Natural killer cell (primary cell): ENCODE measurements around the gene TBATA. TPM values are rescaled to one million over a fixed set of nuclear protein-coding genes. Genes with fewer than 3 reads are reported as not detected.

Experiments used
- ATAC-seq, 3 donors: fragments of 150-1000 bp in 2 of 3; fragments of 200-7000 bp in 1 of 3; cut with Tn5 transposase; 1 replicate in 1 of 3; 2 replicates in 2 of 3; pipeline ENCODE4 v1.10.0; 2021; ENCODE audit warnings: mild to moderate bottlenecking in 2 of 3, moderate library complexity in 2 of 3
- DNase-seq, 2 donors: peaks; one replicate each; pipeline versions ENCODE4 v3.0.0 to v3.0.0-alpha.2; 2013 to 2021; ENCODE audit warnings: mixed read lengths in 1 of 2
- H3K27ac ChIP-seq: one replicate; pipeline ENCODE4 v1.5.1; 2013; ENCODE audit warnings: mild to moderate bottlenecking, low read length
- H3K27me3 ChIP-seq: one replicate; pipeline ENCODE4 v1.6.1; 2013; ENCODE audit warnings: low read length; ENCODE audit not compliant: control insufficient read depth, insufficient read depth
- H3K36me3 ChIP-seq: one replicate; pipeline ENCODE4 v1.6.1; 2013; ENCODE audit warnings: low read length; ENCODE audit not compliant: control insufficient read depth, insufficient read depth
- H3K4me1 ChIP-seq: one replicate; pipeline ENCODE4 v1.6.1; 2013; ENCODE audit warnings: low read length; ENCODE audit not compliant: control insufficient read depth, insufficient read depth
- H3K4me3 ChIP-seq: one replicate; pipeline ENCODE4 v1.5.1; 2013; ENCODE audit warnings: low read length
- H3K9me3 ChIP-seq: one replicate; pipeline ENCODE4 v1.6.1; 2013; ENCODE audit warnings: low read length; ENCODE audit not compliant: control insufficient read depth, insufficient read depth
- H3K27ac Mint-ChIP-seq, 2 donors: one replicate each; pipeline ENCODE4 v1.8.0; 2022; ENCODE audit warnings: mild to moderate bottlenecking in 2 of 2, mixed read lengths in 2 of 2, moderate library complexity in 1 of 2
- H3K27me3 Mint-ChIP-seq, 2 donors: one replicate each; pipeline ENCODE4 v1.8.0; 2022; ENCODE audit warnings: low read depth in 2 of 2, mixed read lengths in 2 of 2
- H3K36me3 Mint-ChIP-seq: one replicate; pipeline ENCODE4 v1.8.0; 2022; ENCODE audit warnings: mixed read lengths
- H3K4me1 Mint-ChIP-seq, 2 donors: one replicate each; pipeline ENCODE4 v1.8.0; 2022; ENCODE audit warnings: mixed read lengths in 2 of 2
- H3K4me3 Mint-ChIP-seq: one replicate; pipeline ENCODE4 v1.8.0; 2022; ENCODE audit warnings: mild to moderate bottlenecking, moderate library complexity, mixed read lengths
- H3K9me3 Mint-ChIP-seq, 2 donors: one replicate each; pipeline ENCODE4 v1.8.0; 2022; ENCODE audit warnings: mixed read lengths in 2 of 2
- WGBS: methylation state at CpG from one replicate; pipeline ENCODE4 v1.1.7; 2013; ENCODE audit warnings: missing lambda C conversion rate; ENCODE audit not compliant: insufficient coverage; 5-methylcytosine and 5-hydroxymethylcytosine counted together
- intact Hi-C: fragments of 100-400 bp; cut with micrococcal nuclease; formaldehyde crosslinking; loops from one replicate; pipeline ENCODE4 v1.14.2; 2022
- total RNA-seq, 4 donors: library from RNA; stranded (reverse); fragments of 120-200 nt in 1 of 4; gene quantifications; one replicate each; pipeline versions ENCODE4 v1.2.3 to v1.2.4, GENCODE V29; 2013 to 2022
- TF ChIP-seq, protein P1 (sequence below): fragments of 200-600 bp; IDR thresholded peaks from one replicate; pipeline ENCODE4 v1.8.0; 2022; ENCODE audit warnings: antibody characterized with exemption

TBATA gene
- total RNA-seq, 3 donors from 2014 or later (not counting 1 experiment from before 2014, with no cell fraction given): 0.16 TPM; not detected in 2

- ATAC-seq: no peak
- H3K36me3 Mint-ChIP-seq: peaks cover 22% of the 10 kb centered on the region
- H3K27ac ChIP-seq: no peak overlapping the region
Measured at GRCh38 chr10:70833601-70834000, 48.4 kb upstream of the TBATA start.

GRCh38 chr10:70832852-70833528 is 47.8 kb upstream of the TBATA start:
- peaks cover 17% of the 10 kb centered on the region for H3K36me3 Mint-ChIP-seq

More at GRCh38 chr10:70833601-70834000, 48.4 kb upstream of the TBATA start:
- Histone ChIP-seq H3K4me1 (no peaks in the 10 kb centered on the region), H3K36me3 (peaks cover 2% of the 10 kb centered on the region), H3K27me3 (no peaks in the 10 kb centered on the region), H3K9me3 (no peaks in the 10 kb centered on the region), H3K4me3 (no peak overlapping the region)
- TF ChIP-seq, protein P1, sequence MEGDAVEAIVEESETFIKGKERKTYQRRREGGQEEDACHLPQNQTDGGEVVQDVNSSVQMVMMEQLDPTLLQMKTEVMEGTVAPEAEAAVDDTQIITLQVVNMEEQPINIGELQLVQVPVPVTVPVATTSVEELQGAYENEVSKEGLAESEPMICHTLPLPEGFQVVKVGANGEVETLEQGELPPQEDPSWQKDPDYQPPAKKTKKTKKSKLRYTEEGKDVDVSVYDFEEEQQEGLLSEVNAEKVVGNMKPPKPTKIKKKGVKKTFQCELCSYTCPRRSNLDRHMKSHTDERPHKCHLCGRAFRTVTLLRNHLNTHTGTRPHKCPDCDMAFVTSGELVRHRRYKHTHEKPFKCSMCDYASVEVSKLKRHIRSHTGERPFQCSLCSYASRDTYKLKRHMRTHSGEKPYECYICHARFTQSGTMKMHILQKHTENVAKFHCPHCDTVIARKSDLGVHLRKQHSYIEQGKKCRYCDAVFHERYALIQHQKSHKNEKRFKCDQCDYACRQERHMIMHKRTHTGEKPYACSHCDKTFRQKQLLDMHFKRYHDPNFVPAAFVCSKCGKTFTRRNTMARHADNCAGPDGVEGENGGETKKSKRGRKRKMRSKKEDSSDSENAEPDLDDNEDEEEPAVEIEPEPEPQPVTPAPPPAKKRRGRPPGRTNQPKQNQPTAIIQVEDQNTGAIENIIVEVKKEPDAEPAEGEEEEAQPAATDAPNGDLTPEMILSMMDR: no peak
- no peak overlapping the region for H3K27ac Mint-ChIP-seq
- H3K27me3 Mint-ChIP-seq: no peaks in the 10 kb centered on the region
- peaks cover 36 to 40% of the 10 kb centered on the region in 2 donors for H3K4me1 Mint-ChIP-seq
- intact Hi-C loops: no loop called here
- WGBS: 44% methylated on average over 2 of the region's 2 CpGs
- no peak for DNase-seq
- no peak overlapping the region for H3K4me3 Mint-ChIP-seq
- no peaks in the 10 kb centered on the region for H3K9me3 Mint-ChIP-seq

GRCh38 chr10:70832221-70832620 is 47.0 kb upstream of the TBATA start:
- TF ChIP-seq, protein P1: no peak
- intact Hi-C loops: no loop called here
- no peaks in the 10 kb centered on the region for H3K27me3 Mint-ChIP-seq
- H3K4me1 ChIP-seq: no peaks in the 10 kb centered on the region
- H3K27ac ChIP-seq: no peak overlapping the region
- WGBS: no CpG with 5 or more reads among the region's 3 CpGs
- no peak for DNase-seq
- H3K9me3 ChIP-seq: no peaks in the 10 kb centered on the region
- H3K27me3 ChIP-seq: no peaks in the 10 kb centered on the region
- peaks cover 28 to 32% of the 10 kb centered on the region in 2 donors for H3K4me1 Mint-ChIP-seq
- no peak overlapping the region for H3K4me3 Mint-ChIP-seq
- no peak for ATAC-seq
- H3K36me3 Mint-ChIP-seq: peaks cover 9% of the 10 kb centered on the region
- peaks cover 2% of the 10 kb centered on the region for H3K36me3 ChIP-seq
- no peak overlapping the region for H3K4me3 ChIP-seq
- H3K27ac Mint-ChIP-seq: no peak overlapping the region
- H3K9me3 Mint-ChIP-seq: no peaks in the 10 kb centered on the region

More at GRCh38 chr10:70832852-70833528, 47.8 kb upstream of the TBATA start:
- WGBS: 68% methylated on average over 2 of the region's 3 CpGs
- no peak overlapping the region for H3K27ac Mint-ChIP-seq
- H3K4me3 Mint-ChIP-seq: no peak overlapping the region
- H3K36me3 ChIP-seq: peaks cover 2% of the 10 kb centered on the region
- no peaks in the 10 kb centered on the region for H3K9me3 ChIP-seq
- TF ChIP-seq, protein P1: no peak
- no peaks in the 10 kb centered on the region for H3K27me3 Mint-ChIP-seq
- no peaks in the 10 kb centered on the region for H3K4me1 ChIP-seq
- H3K27ac ChIP-seq: no peak overlapping the region
- no peaks in the 10 kb centered on the region for H3K9me3 Mint-ChIP-seq
- intact Hi-C loops: no loop called here
- DNase-seq: no peak
- peaks cover 29 to 34% of the 10 kb centered on the region in 2 donors for H3K4me1 Mint-ChIP-seq
- H3K4me3 ChIP-seq: no peak overlapping the region
- H3K27me3 ChIP-seq: no peaks in the 10 kb centered on the region
- no peak for ATAC-seq

- no peaks in the 10 kb centered on the region for H3K4me1 ChIP-seq
- no peak for ATAC-seq
- H3K27ac ChIP-seq: no peak overlapping the region
- 30% methylated on average over 3 of the region's 3 CpGs for WGBS
- H3K4me3 Mint-ChIP-seq: no peak overlapping the region
- H3K36me3 ChIP-seq: peaks cover 5% of the 10 kb centered on the region
- no peaks in the 10 kb centered on the region for H3K9me3 ChIP-seq
- peaks cover 24 to 34% of the 10 kb centered on the region in 2 donors for H3K4me1 Mint-ChIP-seq
- TF ChIP-seq, protein P1: no peak
- H3K27ac Mint-ChIP-seq: no peak overlapping the region
- H3K4me3 ChIP-seq: no peak overlapping the region
- no peaks in the 10 kb centered on the region for H3K27me3 Mint-ChIP-seq
- DNase-seq: no peak
- H3K9me3 Mint-ChIP-seq: no peaks in the 10 kb centered on the region
- intact Hi-C loops: no loop called here
- H3K36me3 Mint-ChIP-seq: peaks cover 9% of the 10 kb centered on the region
- H3K27me3 ChIP-seq: no peaks in the 10 kb centered on the region
Measured at GRCh38 chr10:70830164-70830563, 45.0 kb upstream of the TBATA start.
